Measurements from ENCODE around the gene UBE2D1. TPM values are rescaled to one million over a fixed set of nuclear protein-coding genes. Genes with fewer than 3 reads are reported as not detected.

Gene UBE2D1
- total and polyA plus RNA-seq, 2 of the 8 experiments (the other 6 are each of a cell fraction or from before 2014, with no cell fraction given): 21.2 to 33.5 TPM

DNA sequence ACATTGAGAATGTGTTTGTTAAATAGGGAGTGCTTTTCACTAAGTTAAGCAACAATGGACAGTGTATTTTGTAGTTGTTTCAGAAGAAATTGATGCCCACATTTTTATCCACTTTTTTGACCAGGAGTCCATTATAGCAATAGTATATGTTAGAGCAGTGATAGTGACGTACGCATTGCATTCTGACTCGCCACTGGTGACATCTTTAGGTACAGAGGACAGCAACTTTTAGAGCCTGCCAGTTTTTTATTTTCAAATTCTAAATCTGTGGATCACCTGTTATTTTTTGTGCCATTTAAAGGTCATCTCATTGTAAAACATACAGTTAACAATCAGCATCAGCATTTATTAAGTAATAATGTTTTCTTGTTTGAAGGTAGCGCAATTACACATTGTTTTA lies 1.4 kb downstream of the UBE2D1 start (continued):
- TF ChIP-seq, protein P1, sequence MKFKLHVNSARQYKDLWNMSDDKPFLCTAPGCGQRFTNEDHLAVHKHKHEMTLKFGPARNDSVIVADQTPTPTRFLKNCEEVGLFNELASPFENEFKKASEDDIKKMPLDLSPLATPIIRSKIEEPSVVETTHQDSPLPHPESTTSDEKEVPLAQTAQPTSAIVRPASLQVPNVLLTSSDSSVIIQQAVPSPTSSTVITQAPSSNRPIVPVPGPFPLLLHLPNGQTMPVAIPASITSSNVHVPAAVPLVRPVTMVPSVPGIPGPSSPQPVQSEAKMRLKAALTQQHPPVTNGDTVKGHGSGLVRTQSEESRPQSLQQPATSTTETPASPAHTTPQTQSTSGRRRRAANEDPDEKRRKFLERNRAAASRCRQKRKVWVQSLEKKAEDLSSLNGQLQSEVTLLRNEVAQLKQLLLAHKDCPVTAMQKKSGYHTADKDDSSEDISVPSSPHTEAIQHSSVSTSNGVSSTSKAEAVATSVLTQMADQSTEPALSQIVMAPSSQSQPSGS (IDR thresholded peaks at IDR 0.05; ENCODE audit: low read length): no peak
- TF ChIP-seq EZH2 (IDR thresholded peaks at IDR 0.05; ENCODE audit: low read depth, low read length, severe bottlenecking) (no peak), CHD1 (IDR thresholded peaks at IDR 0.05; ENCODE audit: low read depth, low read length) (no peak), CTBP2 (IDR thresholded peaks at IDR 0.05; ENCODE audit: borderline replicate concordance, insufficient read depth, insufficient read length, low read length) (no peak), KDM4A (IDR thresholded peaks at IDR 0.05; ENCODE audit: low read depth, low read length, severe bottlenecking) (no peak), SP2 (IDR thresholded peaks at IDR 0.05; ENCODE audit: low read length) (no peak), TCF12 (IDR thresholded peaks at IDR 0.05; ENCODE audit: low read depth, low read length) (no peak), SRF (IDR thresholded peaks at IDR 0.05; ENCODE audit: low read depth, low read length) (no peak)
- TF ChIP-seq, protein P2, sequence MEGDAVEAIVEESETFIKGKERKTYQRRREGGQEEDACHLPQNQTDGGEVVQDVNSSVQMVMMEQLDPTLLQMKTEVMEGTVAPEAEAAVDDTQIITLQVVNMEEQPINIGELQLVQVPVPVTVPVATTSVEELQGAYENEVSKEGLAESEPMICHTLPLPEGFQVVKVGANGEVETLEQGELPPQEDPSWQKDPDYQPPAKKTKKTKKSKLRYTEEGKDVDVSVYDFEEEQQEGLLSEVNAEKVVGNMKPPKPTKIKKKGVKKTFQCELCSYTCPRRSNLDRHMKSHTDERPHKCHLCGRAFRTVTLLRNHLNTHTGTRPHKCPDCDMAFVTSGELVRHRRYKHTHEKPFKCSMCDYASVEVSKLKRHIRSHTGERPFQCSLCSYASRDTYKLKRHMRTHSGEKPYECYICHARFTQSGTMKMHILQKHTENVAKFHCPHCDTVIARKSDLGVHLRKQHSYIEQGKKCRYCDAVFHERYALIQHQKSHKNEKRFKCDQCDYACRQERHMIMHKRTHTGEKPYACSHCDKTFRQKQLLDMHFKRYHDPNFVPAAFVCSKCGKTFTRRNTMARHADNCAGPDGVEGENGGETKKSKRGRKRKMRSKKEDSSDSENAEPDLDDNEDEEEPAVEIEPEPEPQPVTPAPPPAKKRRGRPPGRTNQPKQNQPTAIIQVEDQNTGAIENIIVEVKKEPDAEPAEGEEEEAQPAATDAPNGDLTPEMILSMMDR (IDR thresholded peaks at IDR 0.05; ENCODE audit: control extremely low read depth in 1 of 3, insufficient read depth in 1 of 3, low read depth in 1 of 3, low read length in 3 of 3): no peak

Measured in H1 (cell line).